SJCRH30 (cell line): ENCODE measurements around the gene CATSPER3. TPM values are rescaled to one million over a fixed set of nuclear protein-coding genes. Genes with fewer than 3 reads are reported as not detected.
"Not testable (repeated sequence)": the region's sequence is repeated elsewhere in the genome, so short reads cannot be mapped to it uniquely, and the experiment has no call there.

Experiments used
- DNase-seq, 2 experiments: peaks; one replicate each; pipeline ENCODE4 v3.0.0-alpha.2; 2015 to 2020
- H3K27ac ChIP-seq: fragments of 250-450 bp; sonication (Bioruptor Pico); 2 replicates; pipeline ENCODE4 v1.5.1; 2020; ENCODE audit warnings: mild to moderate bottlenecking, moderate library complexity
- H3K27me3 ChIP-seq: fragments of 250-450 bp; sonication (Bioruptor Pico); 2 replicates; pipeline ENCODE4 v1.5.1; 2020; ENCODE audit warnings: mild to moderate bottlenecking, moderate library complexity
- H3K36me3 ChIP-seq: fragments of 250-450 bp; sonication (Bioruptor Pico); 2 replicates; pipeline ENCODE4 v1.5.1; 2020; ENCODE audit warnings: mild to moderate bottlenecking, moderate library complexity
- H3K4me1 ChIP-seq: fragments of 250-450 bp; sonication (Bioruptor Pico); 2 replicates; pipeline ENCODE4 v1.5.1; 2020; ENCODE audit warnings: mild to moderate bottlenecking, moderate library complexity
- H3K4me3 ChIP-seq: fragments of 250-450 bp; sonication (Bioruptor Pico); 2 replicates; pipeline ENCODE4 v1.5.1; 2020; ENCODE audit warnings: mild to moderate bottlenecking, moderate library complexity
- H3K9me3 ChIP-seq: fragments of 250-450 bp; sonication (Bioruptor Pico); replicated peaks from 2 replicates; pipeline ENCODE4 v1.5.1; 2020; ENCODE audit warnings: mild to moderate bottlenecking, moderate library complexity
- total RNA-seq: library from RNA; depleted of rRNA; stranded (reverse); fragments of >200 nt; shearing (Covaris generic); gene quantifications from 2 replicates; pipeline ENCODE4 v1.2.3, GENCODE V29; 2014

Gene CATSPER3
- total RNA-seq, 1 experiment from 2014 or later = not detected

DNA sequence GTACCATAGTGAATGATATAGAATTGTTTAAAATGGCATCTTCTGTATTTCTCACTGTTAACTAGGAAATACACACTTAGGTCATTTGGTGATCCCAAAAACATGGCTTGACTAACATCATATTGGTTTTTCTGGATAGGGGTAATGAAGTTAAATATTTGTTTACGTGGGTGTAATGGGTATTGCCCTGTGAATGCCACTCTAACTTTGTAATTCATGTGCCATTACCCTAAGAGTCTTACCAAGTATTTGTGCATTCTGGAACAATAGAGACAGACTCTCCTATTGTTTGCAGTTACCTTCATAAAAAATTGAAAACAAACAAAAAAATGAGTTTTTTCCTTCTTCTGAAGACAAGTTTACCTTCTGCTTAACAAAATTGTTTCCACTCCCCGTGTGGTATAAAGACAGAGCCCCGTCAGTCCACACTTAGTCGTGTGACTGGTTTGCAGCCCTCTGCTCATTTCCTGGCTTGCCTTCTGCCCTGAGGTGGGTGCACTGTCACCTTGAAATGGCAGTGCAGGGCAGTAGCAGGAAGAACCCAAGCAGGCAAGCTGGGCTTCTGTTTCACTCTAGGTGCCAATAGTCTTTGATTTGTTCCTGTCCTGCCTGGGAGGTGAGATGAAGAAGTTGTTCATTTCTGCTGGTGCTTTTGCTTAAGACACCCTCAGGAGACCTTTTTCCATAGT, 9.6 kb upstream of the CATSPER3 start:
- Histone ChIP-seq H3K4me3 (no peak overlapping the region), H3K4me1 (no peaks in the 10 kb centered on the region), H3K9me3 (no peaks in the 10 kb centered on the region; the same call in 1 of the 2 replicates), H3K27me3 (no peaks in the 10 kb centered on the region), H3K27ac (no peak overlapping the region), H3K36me3 (no peaks in the 10 kb centered on the region)
- DNase-seq = no peak

DNA sequence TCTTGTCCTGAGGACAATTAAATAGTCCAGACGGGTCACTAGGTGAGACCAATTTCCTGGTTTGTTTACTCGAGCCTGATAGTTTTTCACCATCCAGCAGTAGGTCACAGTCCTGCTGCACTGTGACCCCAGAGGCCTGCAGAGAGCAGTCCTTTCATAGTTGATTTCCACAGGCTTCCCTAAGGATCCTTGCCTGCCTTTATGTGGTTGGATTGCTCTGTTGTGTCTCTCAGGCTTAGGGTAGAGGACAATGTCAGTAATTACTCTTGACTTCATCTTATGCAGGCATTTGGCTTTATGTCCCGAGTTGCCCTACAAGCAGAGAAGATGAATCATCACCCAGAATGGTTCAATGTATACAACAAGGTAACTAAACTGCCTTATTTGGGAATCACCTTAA, 9.0 kb upstream of the CATSPER3 start:
- no peak overlapping the region for H3K4me3 ChIP-seq
- H3K9me3 ChIP-seq = no peaks in the 10 kb centered on the region; the same call in 1 of the 2 replicates
- no peaks in the 10 kb centered on the region for H3K36me3 ChIP-seq
- no peaks in the 10 kb centered on the region for H3K4me1 ChIP-seq
- no peak for DNase-seq
- no peak overlapping the region for H3K27ac ChIP-seq
- no peaks in the 10 kb centered on the region for H3K27me3 ChIP-seq

DNA sequence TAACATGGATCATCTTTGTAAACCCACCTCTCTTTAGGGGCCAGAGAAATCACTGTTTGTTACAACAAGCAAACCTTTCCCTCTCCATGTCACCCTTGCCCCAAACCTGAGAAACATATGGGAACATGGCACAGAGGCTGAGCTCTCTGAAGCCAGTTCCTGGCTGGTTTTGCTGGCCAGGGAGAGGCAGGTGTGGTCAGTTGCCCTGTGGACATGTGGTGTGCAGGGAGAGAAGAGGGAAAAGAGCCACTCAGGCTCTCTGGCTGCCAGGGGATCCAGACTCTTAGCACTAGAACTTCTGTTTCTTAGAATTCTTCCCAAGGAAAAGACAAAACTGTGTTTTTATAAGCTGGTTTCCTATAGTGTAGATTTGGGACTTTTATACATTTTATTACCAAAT, 4.6 kb upstream of the CATSPER3 start:
- DNase-seq = no peak
- Histone ChIP-seq H3K4me1 (no peaks in the 10 kb centered on the region), H3K9me3 (no peaks in the 10 kb centered on the region), H3K36me3 (no peaks in the 10 kb centered on the region; the same call in 1 of the 2 replicates), H3K27me3 (no peaks in the 10 kb centered on the region), H3K27ac (no peak overlapping the region), H3K4me3 (no peak overlapping the region)

DNA sequence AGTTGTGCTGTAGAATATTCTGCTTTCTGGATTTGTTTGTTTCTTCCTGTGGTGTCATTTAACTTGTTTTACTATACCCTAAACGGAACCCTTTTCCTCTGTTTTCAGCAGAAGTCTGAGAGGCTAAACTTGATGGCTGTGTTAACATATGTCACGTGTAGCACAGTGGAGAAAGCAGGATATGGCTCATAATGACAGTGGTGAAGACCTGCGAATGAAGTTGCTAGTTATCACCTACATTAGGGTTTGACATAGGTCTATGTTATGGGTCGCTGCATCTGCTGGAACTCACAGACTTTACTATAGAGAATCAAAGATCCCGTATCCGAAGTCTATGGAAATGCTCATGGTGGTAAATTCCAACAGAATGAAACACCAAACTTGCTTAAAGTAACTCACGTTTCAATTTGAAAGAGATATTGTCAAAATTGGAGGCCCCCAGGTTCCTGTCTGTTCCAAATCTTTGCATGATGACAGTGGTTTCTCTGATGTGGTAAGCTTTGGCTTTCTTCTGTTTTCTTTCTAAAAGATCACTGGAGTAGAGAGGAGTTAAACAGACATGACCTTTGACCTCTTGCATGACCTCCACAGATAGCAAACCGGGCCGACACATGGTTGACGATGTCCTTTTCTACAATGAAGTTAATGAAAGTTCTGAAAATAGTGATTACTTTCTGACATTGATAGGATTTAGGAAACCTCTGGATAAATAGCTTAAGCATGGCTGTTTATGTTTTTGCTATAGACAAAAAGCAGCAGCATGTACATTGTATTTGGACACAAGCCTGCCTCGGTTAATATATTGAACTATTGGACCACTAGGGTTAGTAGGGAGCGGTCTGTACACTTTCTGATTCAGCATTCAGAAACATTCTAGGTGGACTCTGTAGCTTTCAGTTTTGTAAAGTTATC, 3.1 kb upstream of the CATSPER3 start:
- no peak for DNase-seq
- no peaks in the 10 kb centered on the region for H3K9me3 ChIP-seq
- no peaks in the 10 kb centered on the region for H3K4me1 ChIP-seq
- no peaks in the 10 kb centered on the region; the same call in 1 of the 2 replicates for H3K36me3 ChIP-seq
- H3K4me3 ChIP-seq = no peak overlapping the region
- no peak overlapping the region for H3K27ac ChIP-seq
- H3K27me3 ChIP-seq = no peaks in the 10 kb centered on the region

DNA sequence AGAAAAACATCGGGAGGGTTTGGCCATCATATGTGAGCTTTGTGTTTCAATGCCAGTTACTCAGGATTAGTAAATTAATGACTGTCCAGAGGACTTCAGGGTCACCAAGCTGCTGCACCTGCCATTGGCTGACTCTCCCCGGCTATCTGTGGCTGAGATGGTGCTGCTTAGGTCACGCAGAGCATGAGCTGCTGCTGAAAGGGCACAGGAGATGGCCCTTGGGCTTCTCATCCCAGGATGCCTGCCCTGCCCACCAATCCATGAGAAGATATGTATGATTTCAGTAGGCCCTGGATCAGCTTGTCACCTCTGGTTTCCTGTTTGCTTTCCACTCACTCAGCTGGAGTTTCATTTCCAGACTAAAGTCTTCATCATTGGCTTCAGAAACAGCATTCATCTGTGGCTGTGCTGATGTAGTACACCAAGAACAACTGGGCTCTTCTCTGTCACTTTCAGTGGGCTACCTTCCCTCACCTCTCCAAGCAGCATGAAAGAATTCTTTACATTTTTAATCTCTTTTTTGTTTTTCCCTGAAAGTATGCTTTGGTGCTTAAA, 2.4 kb upstream of the CATSPER3 start:
- no peak overlapping the region for H3K4me3 ChIP-seq
- no peak overlapping the region for H3K27ac ChIP-seq
- no peaks in the 10 kb centered on the region for H3K9me3 ChIP-seq
- no peak for DNase-seq
- no peaks in the 10 kb centered on the region; the same call in 1 of the 2 replicates for H3K36me3 ChIP-seq
- no peaks in the 10 kb centered on the region for H3K4me1 ChIP-seq
- no peaks in the 10 kb centered on the region for H3K27me3 ChIP-seq

DNA sequence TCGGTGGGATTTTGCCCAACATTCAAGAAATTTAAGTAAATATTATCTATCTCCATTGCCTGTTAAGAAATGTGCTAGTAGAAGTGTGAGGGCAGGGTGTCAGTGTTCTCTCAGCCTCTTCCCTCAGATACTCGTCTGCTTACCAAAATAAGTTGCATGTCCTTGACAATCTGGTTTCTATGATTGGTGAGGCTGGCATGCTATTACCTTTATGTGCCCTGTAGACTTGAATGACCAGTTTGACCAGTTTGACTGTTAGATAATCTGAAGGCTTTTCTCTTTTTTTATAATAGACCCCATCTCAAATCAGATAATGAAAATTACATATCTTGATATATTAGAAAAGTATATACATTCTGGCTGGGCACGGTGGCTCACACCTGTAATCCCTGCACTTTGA, 348 bp downstream of the CATSPER3 start:
- Histone ChIP-seq H3K27ac (no peak overlapping the region), H3K4me3 (no peak overlapping the region), H3K4me1 (no peaks in the 10 kb centered on the region), H3K27me3 (no peaks in the 10 kb centered on the region), H3K36me3 (no peaks in the 10 kb centered on the region; the same call in 1 of the 2 replicates), H3K9me3 (no peaks in the 10 kb centered on the region)
- no peak for DNase-seq

DNA sequence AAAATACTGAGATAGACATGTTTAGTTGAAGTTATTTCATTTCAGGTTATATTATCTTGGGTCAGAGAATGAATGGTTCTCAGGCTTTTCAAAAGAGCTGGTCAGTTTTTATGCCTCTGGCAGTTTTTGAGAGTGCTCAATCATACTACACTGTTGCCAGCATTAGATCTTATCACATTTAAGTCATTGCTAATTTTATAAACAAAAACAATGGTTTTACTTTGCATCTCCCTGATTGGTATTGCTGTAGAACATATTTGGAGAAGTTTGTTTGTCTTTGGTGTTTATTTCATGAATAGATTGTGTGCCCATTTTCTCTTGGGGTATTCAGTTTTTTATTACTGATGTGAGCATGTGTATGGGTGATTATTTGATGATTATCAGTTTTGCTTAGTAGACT, 1.5 kb downstream of the CATSPER3 start:
- Histone ChIP-seq H3K27ac (no peak overlapping the region), H3K27me3 (no peaks in the 10 kb centered on the region), H3K9me3 (no peaks in the 10 kb centered on the region), H3K4me3 (no peak overlapping the region), H3K4me1 (no peaks in the 10 kb centered on the region), H3K36me3 (no peaks in the 10 kb centered on the region; the same call in 1 of the 2 replicates)
- DNase-seq = no peak

DNA sequence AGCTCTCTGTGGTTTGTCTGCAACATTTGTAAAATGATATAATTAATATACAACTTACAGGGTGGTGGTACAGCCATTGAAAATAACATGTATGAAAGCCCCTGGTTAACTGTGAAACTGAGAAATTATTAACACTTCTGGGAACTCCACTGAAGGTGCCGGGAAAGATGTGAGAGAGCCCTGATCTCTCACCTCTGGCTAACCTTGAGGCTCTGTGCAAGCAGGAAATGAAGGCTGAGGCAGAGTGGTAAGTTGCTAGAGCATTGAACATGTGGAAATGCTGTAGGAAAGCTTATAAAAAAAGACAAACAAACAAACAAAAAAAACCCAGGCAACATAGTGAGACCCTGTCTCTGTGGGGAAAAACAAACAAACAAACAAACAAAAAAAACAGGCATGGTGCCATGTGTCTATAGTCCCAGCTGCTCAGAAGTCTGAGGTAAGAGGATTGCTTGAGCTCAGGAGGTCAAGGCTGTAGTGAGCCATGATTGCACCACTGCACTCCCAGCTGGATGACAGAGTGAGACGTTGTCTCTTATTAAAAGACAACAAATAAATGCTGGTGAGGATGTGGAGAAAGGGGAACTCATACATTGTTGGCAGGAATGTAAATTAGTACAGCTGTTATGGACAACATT, 7.5 kb downstream of the CATSPER3 start:
- Histone ChIP-seq H3K27me3 (no peaks in the 10 kb centered on the region), H3K9me3 (peaks cover 4% of the 10 kb centered on the region; the same call in 1 of the 2 replicates), H3K27ac (no peak overlapping the region), H3K4me3 (no peak overlapping the region), H3K36me3 (no peaks in the 10 kb centered on the region), H3K4me1 (no peaks in the 10 kb centered on the region)
- no peak for DNase-seq

DNA sequence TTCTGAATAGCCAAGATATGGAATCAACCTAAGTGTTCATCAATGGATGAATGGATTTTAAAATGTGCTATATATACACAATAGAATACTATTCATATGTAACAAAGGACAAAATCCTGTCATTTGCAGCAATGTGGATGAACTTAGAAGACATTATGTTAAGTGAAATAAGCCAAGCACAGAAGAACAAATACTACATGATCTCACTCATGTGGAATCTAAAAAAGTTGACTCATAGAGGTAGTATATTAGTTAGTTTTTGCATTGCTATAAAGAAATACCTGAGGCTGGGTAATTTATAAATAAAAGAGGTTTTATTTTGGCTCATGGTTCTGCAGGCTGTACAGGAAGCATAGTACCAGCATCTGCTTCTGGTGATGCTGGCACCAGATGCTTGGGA, 8.1 kb downstream of the CATSPER3 start:
- H3K9me3 ChIP-seq = peaks cover 4% of the 10 kb centered on the region; the same call in 1 of the 2 replicates
- no peaks in the 10 kb centered on the region for H3K36me3 ChIP-seq
- no peak for DNase-seq
- H3K4me3 ChIP-seq = no peak overlapping the region
- no peaks in the 10 kb centered on the region for H3K27me3 ChIP-seq
- no peak overlapping the region for H3K27ac ChIP-seq
- H3K4me1 ChIP-seq = no peaks in the 10 kb centered on the region

DNA sequence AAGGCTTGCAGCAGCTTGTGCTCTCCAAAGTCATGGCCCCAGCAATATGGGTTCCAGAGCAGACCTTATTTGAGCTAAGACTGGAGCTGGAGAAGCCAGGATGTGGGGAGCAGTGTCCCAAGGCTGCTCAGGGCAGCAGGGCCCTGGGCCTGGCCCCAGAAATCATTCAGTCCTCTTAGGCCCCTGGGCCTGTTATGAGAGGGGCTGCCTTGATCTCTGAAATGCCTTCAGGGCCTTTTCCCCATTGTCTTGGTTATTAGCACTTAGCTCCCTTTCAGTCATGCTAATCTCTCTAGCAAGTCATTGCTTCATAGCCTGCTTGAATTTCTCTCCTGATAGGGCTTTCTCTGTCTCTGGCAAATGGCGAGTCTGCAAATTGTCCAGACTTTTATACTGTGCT, 9.1 kb downstream of the CATSPER3 start:
- Histone ChIP-seq H3K27ac (no peak overlapping the region), H3K9me3 (peaks cover 4% of the 10 kb centered on the region), H3K27me3 (no peaks in the 10 kb centered on the region), H3K4me3 (no peak overlapping the region), H3K4me1 (no peaks in the 10 kb centered on the region), H3K36me3 (no peaks in the 10 kb centered on the region)
- no peak for DNase-seq

DNA sequence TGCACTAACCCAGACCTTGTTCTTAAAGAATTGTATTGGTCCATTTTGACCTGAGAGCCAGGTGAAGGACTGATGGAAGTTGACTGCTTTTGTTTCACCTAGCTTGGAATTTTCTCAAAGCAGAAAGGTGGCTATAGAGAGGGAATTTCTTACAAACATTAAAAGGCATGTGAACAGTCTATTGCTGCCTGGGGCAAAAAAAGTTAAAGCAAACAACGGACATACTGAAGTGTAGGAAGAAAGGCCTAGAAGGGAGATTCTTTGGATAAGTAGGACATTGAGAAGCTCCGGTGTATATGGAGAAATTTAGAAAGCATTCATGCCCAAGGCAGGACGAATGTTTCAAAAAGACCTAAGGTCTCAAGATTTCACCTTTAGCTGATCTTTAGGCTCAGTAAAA, 11.7 kb downstream of the CATSPER3 start:
- no peaks in the 10 kb centered on the region for H3K4me1 ChIP-seq
- H3K9me3 ChIP-seq = peaks cover 11% of the 10 kb centered on the region
- H3K27ac ChIP-seq = no peak overlapping the region
- no peak overlapping the region for H3K4me3 ChIP-seq
- DNase-seq = no peak
- no peaks in the 10 kb centered on the region for H3K36me3 ChIP-seq
- no peaks in the 10 kb centered on the region for H3K27me3 ChIP-seq

DNA sequence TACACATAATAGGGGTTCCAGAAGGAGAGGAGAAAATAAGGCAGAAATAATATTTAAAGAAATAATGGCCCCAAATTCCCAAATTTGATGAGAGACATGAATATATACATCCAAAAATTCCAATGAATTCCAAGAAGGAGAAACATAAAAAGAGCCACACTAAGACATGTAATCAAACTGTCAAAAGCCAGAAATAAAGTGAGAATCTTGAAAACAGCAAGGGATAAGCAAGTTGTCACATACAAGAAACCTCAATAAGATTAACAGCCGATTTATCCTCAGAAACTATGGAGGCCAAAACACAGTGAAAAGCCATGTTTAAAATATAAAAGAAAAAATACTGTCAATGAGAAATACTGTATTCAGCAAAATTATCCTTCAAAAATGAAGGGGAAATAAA, 14.5 kb downstream of the CATSPER3 start:
- Histone ChIP-seq H3K4me1 (no peaks in the 10 kb centered on the region), H3K36me3 (no peaks in the 10 kb centered on the region), H3K9me3 (peaks cover 11% of the 10 kb centered on the region), H3K27me3 (no peaks in the 10 kb centered on the region), H3K27ac (no peak overlapping the region), H3K4me3 (no peak overlapping the region)
- DNase-seq = no peak

DNA sequence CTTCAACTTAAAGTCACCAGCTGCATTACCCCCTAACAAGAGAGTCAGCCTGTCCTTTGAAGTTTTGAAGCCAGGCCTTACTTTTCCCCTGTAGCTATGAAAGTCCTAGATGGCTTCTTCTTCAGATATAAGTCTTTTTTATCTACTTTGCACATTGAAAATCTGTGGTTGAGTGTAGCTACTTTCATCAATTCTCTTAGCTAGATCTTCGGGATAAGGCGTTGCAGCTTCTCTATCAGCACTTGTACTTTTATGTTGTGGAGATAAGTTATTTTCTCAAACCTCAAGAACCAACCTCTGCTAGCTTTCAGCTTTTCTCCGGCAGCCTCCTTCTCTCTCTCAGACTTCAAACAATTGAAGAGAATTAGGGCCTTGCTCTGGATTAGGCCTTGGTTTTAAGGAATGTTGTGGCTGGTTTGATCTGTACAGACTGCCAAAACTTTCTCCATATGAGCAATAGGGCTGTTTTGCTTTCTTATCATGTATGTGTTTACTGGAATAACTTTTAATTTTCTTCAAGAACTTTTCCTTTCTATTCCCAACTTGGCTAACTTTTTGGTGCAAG, 21.6 kb downstream of the CATSPER3 start:
- Histone ChIP-seq H3K27me3 (no peaks in the 10 kb centered on the region), H3K9me3 (no peaks in the 10 kb centered on the region), H3K36me3 (no peaks in the 10 kb centered on the region), H3K27ac (no peak overlapping the region), H3K4me1 (no peaks in the 10 kb centered on the region), H3K4me3 (no peak overlapping the region)
- peak in 1 of 2 experiments; percentile 15 for DNase-seq

DNA sequence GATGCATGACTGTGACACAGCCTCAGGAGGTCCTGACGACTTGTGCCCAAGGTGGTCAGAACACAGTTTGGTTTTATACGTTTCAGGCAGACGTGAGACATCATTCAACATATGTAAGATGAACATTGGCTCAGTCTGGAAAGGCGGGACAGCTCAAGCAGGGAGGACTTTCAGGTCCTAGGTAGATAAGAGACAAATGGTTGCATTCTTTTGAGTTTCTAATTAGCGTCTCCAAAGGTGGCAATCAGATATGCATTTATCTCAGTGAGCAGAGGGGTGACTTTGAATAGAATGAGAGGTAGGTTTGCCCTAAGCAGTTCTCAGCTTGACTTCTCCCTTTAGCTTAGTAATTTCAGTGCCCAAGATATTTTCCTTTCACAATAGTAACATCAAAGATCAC, 22.5 kb downstream of the CATSPER3 start:
- not testable (repeated sequence) for H3K9me3 ChIP-seq

More for the DNA sequence above, 22.5 kb downstream of the CATSPER3 start:
- DNase-seq, H3K27me3 ChIP-seq, H3K4me3 ChIP-seq, H3K27ac ChIP-seq, H3K4me1 ChIP-seq, H3K36me3 ChIP-seq: not testable (repeated sequence)
